Stimulated activated CD4-positive, alpha-beta T cell treated with anti-CD3 and anti-CD28 coated beads, TNF-alpha, amount 100 ng/mL, for 48 hours (primary cell): ENCODE results near the gene MAP1LC3B2.

Source experiments
- DNase-seq, 3 donors: peaks; one replicate each; pipeline ENCODE4 v3.0.0-alpha.2; 2020; ENCODE audit warnings: low read depth in 3 of 3

MAP1LC3B2 gene

DNA sequence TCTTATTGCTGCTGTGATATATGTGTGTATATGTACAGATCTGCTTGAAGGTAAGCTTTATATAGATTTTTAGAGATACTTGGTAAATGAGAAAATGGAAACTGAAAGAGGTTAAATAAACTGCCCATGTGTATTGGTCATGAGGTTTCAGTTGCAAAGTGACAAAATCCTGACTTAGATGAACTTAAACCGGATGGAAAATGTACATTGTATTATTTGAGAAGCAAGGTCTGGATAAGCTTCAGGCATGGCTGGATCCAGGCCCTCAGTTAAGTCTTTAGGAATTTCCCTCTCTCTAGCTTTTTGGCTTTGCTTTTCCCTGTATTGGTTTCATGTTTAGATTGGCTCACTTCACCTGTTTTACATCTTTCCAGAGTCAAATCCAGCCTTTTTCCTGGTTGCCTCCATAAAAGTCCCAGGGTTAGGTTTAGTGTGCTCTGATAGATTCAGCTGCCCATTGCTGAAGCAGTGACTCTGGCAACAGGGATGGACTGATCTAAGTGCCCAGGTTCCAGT lies 21.0 kb upstream of the MAP1LC3B2 start:
- DNase-seq, result no peak

DNA sequence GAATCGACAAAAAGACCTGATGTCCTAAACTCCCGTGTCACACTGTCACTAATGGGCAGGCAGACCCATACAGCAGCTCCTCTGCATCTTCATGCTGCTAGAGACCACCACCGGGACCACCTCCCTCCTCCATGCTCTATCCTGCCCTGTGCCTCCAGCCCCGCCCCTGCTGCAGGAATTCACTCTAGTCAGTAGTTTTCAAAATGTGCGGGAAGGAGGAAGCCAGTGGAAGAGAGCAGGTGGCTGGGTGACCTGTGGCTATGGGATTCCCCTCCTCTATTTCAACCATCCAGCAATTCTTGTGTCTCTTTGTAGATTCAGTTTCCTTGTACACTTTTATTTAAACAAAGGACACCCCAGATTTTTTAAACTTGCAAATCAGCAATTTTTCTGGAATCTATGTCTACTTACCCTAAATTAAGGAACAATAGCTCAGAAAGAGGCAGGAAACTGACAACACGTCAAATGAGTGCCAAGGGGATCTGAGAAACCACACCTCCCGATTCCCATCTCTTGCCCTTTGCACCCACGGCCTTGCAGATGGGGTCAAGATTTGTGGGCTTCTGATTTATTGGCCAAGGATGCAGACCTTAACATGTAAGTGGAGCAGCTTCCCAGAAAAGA lies 20.4 kb upstream of the MAP1LC3B2 start:
- DNase-seq, result no peak

DNA sequence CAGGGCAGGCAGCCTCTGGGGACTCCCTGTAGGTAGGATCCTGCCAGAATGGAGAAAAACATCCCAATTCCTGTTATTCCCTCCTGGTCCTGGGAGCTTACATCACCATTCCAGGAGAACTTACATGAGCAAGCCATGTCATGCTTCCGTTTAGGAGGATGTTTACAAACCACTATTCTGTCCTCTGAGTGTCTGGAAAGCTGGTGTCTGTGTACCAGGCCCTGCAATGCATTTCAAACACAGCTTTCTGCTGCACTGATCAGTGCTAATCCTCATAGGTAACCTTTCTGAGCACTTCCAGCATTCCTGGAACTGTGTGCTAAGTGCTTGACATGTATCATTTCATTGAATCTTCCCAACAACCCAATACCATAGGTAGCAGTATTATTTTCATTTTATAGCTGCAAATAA lies 19.8 kb upstream of the MAP1LC3B2 start:
- no peak for DNase-seq

DNA sequence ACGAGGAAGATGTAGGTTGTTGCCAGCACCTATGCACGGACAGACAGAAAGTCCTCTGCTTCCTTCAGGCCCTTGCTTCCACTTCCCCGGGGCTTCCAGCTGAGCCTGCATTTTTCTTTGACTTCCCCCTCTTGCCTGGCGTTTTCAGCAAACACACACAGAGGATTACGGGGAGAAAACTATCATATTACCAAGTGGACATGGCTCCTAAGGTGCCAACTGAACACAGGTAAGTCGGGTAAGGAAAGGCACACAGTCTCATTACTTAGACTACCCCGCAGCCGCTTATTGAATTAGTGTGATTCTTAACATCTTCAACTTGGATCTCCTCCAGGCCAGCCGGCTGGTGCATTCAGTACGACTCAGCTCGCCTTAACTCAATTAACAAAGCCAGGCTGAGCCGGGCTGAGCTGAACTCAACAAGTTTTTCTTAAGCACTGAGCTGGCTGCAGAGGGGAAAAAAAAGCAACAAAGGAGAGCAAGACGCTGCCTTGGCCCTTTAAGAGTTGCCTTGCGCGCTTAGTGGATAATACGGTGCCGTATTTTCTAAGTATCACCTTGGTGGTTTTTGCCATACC lies 19.2 kb upstream of the MAP1LC3B2 start:
- no peak for DNase-seq

DNA sequence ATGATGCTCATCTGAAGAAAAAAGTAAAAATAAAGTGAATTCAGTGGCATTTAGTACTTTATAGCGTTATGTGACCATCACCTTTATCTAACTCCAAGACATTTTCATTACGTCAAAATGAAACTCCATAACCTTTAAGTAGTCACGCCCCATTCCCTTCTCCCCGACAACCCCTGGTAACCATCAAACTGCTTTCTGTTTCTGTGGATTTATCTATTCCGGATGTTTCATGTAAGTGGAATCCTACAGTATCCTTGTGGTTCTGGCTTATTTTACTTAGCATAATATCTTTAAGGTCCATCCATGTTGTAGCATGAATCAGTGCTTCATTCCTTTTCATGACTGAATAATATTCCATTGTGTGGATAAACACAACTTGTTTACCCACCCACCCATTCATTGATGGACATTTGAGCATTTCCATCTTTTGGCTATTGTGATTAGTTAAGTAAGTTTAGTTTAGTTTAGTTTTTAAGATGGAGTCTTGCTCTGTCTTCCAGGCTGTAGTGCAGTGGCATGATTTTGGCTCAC lies 18.5 kb upstream of the MAP1LC3B2 start:
- no peak for DNase-seq

DNA sequence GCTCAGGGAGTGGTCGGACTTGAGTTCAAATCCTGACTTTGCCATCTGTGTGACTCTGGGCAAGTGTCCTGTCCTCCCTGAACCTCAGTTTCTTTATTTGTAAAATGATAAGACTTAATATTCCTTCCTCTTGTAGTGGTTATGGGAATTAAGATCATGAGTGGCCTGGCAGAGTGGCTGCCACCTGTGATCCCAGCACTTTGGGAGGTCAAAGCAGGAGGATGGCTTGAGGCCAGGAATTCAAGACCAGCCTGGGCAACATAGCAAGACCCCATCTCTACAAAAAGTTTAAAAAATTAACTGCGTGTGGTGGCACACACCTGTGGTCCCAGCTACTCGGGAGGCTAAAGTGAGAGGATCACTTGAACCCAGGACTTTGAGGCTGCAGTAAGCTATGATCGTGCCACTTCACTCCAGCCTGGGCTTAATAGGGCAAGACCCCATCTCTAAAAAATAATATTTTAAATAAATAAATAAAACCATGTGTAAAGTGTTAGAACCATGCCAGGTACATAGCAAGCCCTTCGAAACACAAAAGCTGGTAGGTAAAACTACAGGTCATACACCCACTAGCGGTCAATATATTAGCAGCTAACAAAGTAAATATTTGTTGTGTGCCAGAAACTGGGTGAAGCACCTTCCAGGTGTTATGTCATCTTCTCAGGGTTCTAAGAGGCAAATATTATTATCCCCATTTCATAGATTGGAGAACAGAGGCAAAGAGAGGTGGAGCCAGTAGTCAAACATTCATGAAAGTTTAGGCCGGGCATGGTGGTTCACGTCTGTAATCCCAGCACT lies 17.4 kb upstream of the MAP1LC3B2 start:
- no peak for DNase-seq

DNA sequence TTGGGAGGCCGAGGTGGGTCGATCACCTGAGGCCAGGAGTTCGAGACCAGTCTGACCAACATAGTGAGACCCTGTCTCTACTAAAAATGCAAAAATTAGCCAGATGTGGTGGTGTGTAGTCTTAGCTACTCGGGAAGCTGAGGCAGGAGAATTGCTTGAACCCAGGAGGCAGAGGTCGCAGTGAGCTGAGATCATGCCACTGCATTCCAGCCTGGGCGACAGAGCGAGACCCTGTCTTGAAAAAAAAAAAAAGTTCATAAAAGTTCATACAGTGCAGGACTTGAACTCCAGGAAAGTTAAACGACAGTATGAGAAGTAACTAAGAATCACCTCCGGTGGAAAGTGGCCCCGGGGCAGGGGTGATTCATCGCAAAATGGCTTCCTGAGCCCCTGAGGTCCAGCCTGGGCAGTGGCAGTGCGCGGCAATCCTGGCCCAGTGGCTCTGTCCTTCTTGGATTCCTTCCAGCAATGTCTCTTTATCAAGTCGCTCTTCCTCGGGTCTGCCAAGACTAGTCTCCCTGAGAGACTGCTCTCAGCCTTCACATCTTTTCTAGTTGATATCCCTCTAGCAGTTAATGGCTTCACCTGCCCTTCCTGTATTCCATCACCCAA lies 16.7 kb upstream of the MAP1LC3B2 start:
- no peak for DNase-seq

DNA sequence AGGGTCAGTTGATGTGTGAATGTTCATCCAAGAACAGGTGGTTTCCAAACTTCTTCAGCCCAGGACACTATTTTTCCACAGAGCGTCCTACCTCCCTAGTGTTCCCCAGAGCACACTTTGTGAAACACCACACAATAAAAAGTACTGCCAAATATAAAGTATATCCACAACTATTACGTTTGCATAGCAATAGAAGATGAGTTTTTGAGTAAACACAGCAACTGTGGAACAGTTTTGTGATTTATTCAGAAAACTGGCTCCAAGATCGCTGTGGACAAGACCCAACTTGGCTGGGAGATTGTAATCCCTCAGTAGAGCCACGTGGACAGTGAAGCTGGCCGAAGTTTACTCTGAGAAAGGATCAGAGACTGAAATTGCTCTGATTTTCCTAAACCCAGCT lies 14.5 kb upstream of the MAP1LC3B2 start:
- no peak for DNase-seq

DNA sequence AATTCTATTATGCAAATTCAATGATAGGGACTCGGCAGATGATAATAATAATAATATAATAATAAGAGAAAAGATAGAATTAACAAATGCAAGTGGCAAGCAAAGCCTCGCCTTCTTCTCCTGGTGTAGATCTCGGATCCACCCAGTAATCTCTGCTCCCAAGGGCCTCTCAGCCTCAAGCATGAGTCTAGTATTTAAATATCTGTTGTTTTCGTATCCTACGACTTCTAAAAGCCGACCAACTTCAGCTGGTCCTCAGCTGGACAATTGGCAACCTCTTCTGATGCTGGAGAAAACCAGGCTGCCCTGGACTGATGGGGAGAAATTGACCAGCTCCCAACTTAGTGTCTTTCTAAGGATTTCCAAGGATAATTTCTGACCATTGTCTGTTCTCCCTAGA lies 14.0 kb upstream of the MAP1LC3B2 start:
- DNase-seq, result no peak

DNA sequence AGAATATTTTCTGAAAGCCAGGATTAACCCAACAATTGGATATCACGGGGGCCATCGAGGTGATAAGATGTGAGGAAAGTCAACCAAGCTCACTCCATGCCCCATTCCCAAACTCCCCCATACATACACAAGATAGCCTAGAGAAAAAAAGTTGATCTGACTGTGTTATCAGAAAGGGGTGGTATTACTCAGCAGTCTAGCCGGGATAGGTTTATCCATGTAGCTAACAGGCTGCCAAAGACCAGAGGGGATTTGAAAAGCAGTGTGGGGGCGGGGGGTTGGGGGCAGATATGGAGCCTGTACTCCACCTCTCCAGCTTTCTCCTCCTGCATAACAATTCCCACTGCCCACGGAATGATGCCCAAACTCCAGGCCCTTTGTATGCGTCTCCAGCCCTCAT lies 13.2 kb upstream of the MAP1LC3B2 start:
- DNase-seq, result no peak

DNA sequence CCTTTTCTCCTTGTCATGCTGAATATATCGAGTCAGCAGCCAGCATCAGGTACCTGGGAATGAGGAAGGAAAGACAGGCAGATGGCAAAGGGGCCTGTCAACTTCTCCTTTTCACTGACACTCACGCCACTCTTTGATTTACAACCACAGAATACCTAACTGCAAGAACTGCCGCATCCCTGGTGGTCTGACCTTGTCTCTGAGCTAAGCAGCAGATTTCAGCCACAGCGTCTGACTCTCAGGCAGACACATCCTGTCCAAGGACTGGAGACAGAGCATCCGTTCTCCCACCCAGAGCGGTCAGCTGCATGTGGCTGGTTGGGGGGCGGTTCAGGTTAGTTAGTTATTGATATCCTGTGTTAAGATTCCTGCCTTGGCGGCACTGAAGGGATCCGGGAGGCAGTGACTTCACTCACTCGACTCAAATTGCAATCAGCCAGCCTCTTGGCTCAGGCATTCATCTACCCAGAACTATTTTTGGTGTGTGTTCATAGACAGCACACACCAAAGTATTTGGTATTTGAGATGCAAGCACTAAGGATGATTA lies 11.2 kb upstream of the MAP1LC3B2 start:
- DNase-seq, result no peak

DNA sequence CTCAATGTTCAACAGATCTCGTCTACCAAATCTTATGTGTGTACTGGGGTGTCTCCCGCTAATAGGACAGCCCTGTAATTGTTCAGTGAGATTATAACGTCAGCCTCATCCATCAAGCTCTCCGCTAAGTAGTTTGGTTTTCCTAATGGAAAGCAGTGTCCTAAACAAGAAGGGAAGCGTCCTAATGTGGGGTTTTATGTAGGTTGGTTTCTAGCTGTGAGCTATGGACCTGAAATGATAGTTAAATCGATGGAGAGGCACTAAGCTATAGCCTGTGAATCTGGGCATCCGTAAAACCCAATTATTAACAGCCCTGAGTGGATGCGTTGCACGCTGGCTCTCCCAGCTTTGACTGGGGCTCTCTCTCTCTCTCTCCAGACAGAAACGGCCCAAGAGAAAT lies 9.2 kb upstream of the MAP1LC3B2 start:
- no peak for DNase-seq

DNA sequence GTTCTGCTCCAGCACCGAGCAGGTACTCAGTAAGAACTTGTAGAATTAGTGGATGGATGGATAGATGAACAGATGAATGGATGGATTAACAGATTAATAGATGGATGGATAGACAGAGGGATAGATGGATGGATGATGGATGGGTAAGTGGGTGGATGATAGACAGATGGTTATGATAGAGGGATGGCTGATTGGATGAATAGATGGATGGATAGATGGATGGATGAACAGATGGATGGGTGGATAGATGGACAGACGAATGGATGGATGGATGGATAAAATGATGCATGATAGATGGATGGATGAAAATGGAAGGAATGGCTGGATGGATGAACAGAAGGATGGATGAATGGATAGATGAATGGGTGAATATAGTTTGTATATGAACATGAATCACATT lies 8.0 kb upstream of the MAP1LC3B2 start:
- no peak for DNase-seq

DNA sequence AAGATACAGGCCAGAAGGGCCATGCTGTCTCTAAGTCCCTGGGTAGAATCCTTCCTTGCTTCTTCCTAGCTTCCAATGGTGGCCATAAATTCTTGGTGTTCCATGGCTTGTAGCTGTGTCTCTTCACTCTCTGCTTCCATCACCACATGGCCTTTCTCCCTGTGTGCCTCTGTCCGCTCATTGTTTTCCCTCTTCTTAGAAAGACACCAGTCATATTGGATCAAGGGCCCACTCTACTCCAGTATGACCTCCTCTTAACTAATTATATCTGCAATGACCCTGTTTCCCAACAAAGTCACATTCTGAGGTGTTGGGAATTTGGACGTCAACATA lies 7.6 kb upstream of the MAP1LC3B2 start:
- DNase-seq, result no peak

DNA sequence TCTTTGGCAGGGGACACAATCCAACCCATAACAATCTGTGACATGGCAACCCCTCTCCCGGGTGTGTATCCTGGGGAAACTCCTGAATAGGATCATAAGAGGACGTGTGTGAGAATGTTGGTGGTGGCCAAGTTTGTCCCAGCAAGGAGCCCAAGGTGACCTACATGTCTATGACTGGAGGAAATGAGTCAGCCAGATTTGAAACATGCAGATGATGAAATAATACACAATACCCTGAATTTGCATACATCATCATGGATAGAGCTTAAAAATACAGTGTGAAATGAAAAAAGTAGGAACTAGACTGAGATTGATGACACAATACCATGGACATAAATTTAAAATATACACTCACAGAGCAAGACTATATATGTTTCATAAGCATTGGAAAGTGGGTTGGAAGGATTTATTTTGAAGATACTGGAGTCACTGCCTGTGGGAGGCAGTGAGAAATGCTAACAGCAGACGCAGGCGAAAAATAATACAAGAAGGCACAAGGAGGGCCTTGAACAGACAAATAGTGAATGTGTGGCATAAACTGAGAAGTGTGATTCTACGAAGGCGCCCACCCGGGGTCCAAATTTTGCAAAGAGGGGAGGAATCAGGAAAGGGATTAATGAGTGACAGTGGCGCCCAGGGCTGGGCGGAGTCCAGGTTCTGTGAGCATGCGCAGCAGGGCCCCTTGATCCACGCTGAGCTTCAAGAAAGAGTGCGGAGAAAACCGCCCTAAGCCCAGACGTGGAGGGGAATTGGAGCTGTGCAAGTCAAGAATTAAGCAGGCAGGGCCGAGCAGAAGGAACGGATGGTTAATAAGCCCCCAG lies 7.0 kb upstream of the MAP1LC3B2 start:
- DNase-seq, result no peak

DNA sequence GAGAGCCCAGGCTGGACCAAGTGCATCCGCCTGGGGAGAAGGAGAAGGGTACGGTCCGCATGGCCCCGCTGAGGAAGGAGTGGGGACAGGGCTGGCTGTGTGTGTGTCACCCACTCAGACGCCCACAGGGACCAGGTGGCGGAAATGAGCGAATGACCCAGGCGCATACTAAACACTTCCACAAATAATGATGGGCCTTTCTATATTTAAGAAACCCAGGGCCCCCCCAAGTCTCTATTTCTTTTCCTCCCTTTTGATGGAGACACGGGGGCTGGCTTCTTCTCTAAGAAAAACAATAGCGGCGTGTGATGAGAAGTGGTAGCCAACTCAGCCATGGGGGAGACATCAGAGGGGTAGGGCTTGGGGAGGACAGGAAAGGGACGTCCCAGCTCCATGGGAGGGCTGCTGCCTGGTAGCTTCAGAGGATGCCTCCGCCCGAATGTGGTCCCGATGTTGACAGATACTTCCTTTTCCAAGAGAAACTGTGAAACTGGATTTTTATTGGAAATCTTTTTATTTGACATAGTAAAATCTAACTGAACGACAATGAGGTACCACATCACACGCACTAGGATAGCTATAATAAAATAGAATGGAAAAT lies 6.3 kb upstream of the MAP1LC3B2 start:
- DNase-seq, result no peak

DNA sequence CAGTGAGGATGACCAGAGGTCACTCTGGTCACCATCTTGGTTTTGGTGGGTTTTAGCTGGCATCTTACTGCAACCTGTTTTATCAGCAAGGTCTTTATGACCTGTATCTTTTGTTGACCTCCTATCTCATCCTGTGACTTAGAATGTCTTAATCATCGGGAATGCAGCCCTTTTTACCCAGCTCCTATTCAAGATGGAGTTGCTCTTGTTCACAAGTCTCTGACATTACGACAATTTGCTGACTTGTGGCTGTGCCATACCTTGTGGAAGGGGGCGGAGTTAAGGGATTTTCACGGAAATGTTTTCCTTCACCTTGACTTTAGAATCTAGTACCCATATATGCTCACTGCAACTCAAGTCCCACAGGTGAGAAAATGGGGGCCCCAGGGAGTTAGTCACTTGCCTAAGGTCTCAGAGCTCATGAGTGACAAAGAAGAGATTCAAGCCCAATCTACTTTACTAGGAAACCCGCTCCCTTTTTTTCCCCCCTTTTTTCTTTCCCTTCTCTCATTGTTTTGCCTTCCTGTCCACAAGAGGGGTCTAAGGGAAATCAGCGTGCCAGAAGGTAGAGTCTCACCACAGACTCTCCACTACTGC lies 2.7 kb upstream of the MAP1LC3B2 start:
- no peak for DNase-seq

DNA sequence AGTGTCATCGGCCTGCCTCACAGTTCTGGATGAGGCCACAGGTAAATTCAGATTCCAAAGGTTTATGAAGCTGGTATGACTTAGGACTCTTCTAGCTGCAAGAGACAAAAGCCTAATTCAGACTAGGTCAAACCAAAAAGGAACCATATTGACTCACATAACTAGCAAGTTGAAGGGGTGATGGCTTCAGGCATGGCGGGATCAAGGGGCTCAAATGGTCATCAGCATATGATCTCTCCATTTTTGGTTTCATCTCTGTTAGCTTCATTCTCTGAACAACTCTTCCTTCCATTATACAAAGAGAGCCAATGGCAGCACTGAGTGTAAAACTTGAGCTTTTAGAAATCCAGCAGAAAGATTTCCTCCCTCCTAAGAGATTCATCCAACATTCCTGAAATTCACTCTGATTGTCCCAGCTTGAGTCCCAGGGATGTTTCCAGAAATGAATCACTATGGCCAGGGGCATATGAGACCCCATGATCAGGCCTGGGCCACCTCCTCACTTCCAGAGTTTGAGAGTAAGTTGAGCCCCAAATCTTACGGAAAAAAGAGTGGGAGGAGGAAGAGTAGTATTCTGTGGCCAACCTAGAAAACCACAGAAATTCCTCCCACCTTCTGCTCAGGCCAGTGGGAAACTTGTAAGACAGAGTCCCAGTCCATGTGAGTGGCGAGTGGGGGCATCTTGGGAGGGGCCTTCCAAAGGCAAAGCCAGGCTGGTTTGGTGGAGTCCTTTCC lies 2.0 kb upstream of the MAP1LC3B2 start:
- DNase-seq, result no peak

DNA sequence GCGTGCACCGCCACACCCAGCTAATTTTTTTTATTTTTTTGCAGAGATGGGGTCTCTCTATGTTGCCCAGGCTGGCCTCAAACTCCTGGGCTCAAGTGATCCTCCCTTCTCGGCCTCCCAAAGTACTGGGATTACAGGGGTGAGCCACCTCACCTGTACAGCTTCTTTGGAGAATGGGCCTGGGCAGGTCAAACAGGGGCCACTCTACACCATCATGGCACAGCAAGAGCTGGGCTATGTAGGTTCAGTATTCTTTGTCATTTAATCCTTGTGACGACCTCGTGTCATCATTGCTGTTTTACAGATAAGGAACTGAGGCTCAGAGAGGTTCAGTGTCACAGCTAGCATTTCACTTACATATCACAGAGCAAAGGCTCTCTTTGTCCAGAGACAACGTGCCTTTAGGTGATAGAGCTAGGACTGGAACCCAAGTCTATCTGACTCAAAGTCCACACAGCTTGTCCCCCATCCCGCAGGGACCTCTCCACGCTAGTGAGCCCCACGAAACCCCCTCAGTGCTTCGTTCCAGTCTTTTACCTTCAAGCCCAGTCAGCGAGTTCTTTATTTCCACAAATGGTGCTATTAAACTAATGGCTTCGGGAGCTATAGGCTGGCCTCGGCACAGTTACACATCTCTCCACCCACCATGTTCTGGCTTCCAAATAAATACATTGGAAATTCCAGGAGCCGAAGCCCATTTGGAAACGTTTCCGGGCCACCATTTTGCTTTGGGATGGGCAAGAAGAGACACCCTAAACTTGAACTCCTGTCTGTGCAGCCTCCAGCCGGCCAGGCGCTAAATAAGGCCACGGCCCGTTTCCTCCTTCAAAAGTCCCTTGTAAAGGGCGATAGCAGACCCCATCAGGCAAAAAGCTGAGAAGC lies 660 bp upstream of the MAP1LC3B2 start:
- no peak for DNase-seq
